ENCODE results near the gene VEGFC.

VEGFC gene

GRCh38 chr4:176792326-176793059 lies at the start of gene VEGFC:
VEGFC (minus strand) TSS chr4:176792922; CDS start chr4:176792311, 611 bp downstream.
- DNase-seq: no peak

- no peak for DNase-seq
Observed at GRCh38 chr4:176841711-176842112, 49.0 kb upstream of the VEGFC start.

- no peak for DNase-seq
Observed at GRCh38 chr4:176840166-176840565, 47.4 kb upstream of the VEGFC start.

GRCh38 chr4:176839656-176840055 lies 46.9 kb upstream of the VEGFC start:
- no peak for DNase-seq

- DNase-seq: no peak
Observed at GRCh38 chr4:176838601-176839433, 46.1 kb upstream of the VEGFC start.

- no peak for DNase-seq
Observed at GRCh38 chr4:176837169-176837895, 44.6 kb upstream of the VEGFC start.

- DNase-seq: no peak
Observed at GRCh38 chr4:176834531-176834930, 41.8 kb upstream of the VEGFC start.

- no peak for DNase-seq
Observed at GRCh38 chr4:176833400-176834175, 40.9 kb upstream of the VEGFC start.

GRCh38 chr4:176830971-176831370 lies 38.2 kb upstream of the VEGFC start:
- DNase-seq: no peak

GRCh38 chr4:176825586-176825985 lies 32.9 kb upstream of the VEGFC start:
- DNase-seq: no peak

GRCh38 chr4:176824645-176825366 lies 32.1 kb upstream of the VEGFC start:
- no peak for DNase-seq

- DNase-seq: no peak
Observed at GRCh38 chr4:176818531-176818930, 25.8 kb upstream of the VEGFC start.

- DNase-seq: no peak
Observed at GRCh38 chr4:176817204-176817603, 24.5 kb upstream of the VEGFC start.

- no peak for DNase-seq
Observed at GRCh38 chr4:176814770-176815169, 22.0 kb upstream of the VEGFC start.

- DNase-seq: no peak
Observed at GRCh38 chr4:176810481-176811249, 17.9 kb upstream of the VEGFC start.

- DNase-seq: no peak
Observed at GRCh38 chr4:176806778-176807375, 14.2 kb upstream of the VEGFC start.

GRCh38 chr4:176805155-176805554 lies 12.4 kb upstream of the VEGFC start:
- no peak for DNase-seq

- DNase-seq: no peak
Observed at GRCh38 chr4:176800891-176801534, 8.3 kb upstream of the VEGFC start.

GRCh38 chr4:176799653-176800052 lies 6.9 kb upstream of the VEGFC start:
- no peak for DNase-seq

- DNase-seq: no peak
Observed at GRCh38 chr4:176798540-176798939, 5.8 kb upstream of the VEGFC start.
